NCI-H1105 treated with DMSO at 0.1 percent for 48 hours (cell line): ENCODE results near the gene MIER1.
"Not testable (repeated sequence)": the region's sequence is repeated elsewhere in the genome, so short reads cannot be mapped to it uniquely, and the experiment has no call there.

Source experiments
- DNase-seq: peaks from one replicate; lab custom pipeline; 2025; lab: John Stamatoyannopoulos, UW

Gene MIER1

GRCh38 chr1:66938613-66939012, 13.8 kb downstream of the MIER1 start:
- DNase-seq = no peak

- DNase-seq = no peak
Measured at GRCh38 chr1:66940981-66941380, 16.2 kb downstream of the MIER1 start.

GRCh38 chr1:66943361-66943969, 18.7 kb downstream of the MIER1 start:
- DNase-seq = no peak

GRCh38 chr1:66944330-66945274, 19.8 kb downstream of the MIER1 start:
- DNase-seq = no peak

GRCh38 chr1:66945316-66945715, 20.5 kb downstream of the MIER1 start:
- DNase-seq = no peak

GRCh38 chr1:66947267-66947666, 22.5 kb downstream of the MIER1 start:
- DNase-seq = no peak

GRCh38 chr1:66951513-66951912, 26.7 kb downstream of the MIER1 start:
- DNase-seq = no peak

- DNase-seq = no peak
Measured at GRCh38 chr1:66954208-66954607, 29.4 kb downstream of the MIER1 start.

GRCh38 chr1:66957938-66958337, 33.1 kb downstream of the MIER1 start:
- no peak for DNase-seq

GRCh38 chr1:66966188-66966873, 41.5 kb downstream of the MIER1 start:
- DNase-seq = not testable (repeated sequence)

GRCh38 chr1:66968574-66968973, 43.8 kb downstream of the MIER1 start:
- DNase-seq = no peak

- DNase-seq = no peak
Measured at GRCh38 chr1:66978201-66978600, 53.4 kb downstream of the MIER1 start.

- not testable (repeated sequence) for DNase-seq
Measured at GRCh38 chr1:66979621-66980020, 54.8 kb downstream of the MIER1 start.

GRCh38 chr1:66980745-66981367, 56.1 kb downstream of the MIER1 start:
- DNase-seq = peak; percentile 10

GRCh38 chr1:66981679-66982078, 56.9 kb downstream of the MIER1 start:
- DNase-seq = no peak

GRCh38 chr1:66982561-66983260, 57.9 kb downstream of the MIER1 start:
- DNase-seq = no peak

- peak; percentile 14 for DNase-seq
Measured at GRCh38 chr1:66984491-66984890, 59.7 kb downstream of the MIER1 start.

- peak; percentile 25 for DNase-seq
Measured at GRCh38 chr1:66985835-66986234, 61.0 kb downstream of the MIER1 start.

- no peak for DNase-seq
Measured at GRCh38 chr1:66993076-66993475, 68.3 kb downstream of the MIER1 start.

GRCh38 chr1:66996018-66996682, 71.4 kb downstream of the MIER1 start:
- peak; percentile 67 for DNase-seq

GRCh38 chr1:66998972-66999371, 74.2 kb downstream of the MIER1 start:
- DNase-seq = no peak
